ENCODE measurements around the gene PLA2G4F. TPM values are rescaled to one million over a fixed set of nuclear protein-coding genes. Genes with fewer than 3 reads are reported as not detected.

Gene PLA2G4F
- total RNA-seq, 1 experiment from 2014 or later = 0.87 TPM

GRCh38 chr15:42118650-42119445 lies 37.6 kb downstream of the PLA2G4F start:
- intact Hi-C loops (cut with micrococcal nuclease; ENCODE audit: unreplicated experiment) = no loop called here
- TF ChIP-seq CTCF (IDR thresholded peaks at IDR 0.05; ENCODE audit: unreplicated experiment) = no peak
- Mint-ChIP-seq H3K4me3 (ENCODE audit: low read depth, unreplicated experiment) (no peak overlapping the region), H3K27me3 (ENCODE audit: unreplicated experiment) (peaks cover 29% of the 10 kb centered on the region), H3K27ac (ENCODE audit: unreplicated experiment) (no peak overlapping the region), H3K4me1 (ENCODE audit: low read depth, unreplicated experiment) (no peaks in the 10 kb centered on the region), H3K9me3 (ENCODE audit: low read depth, unreplicated experiment) (no peaks in the 10 kb centered on the region), H3K36me3 (ENCODE audit: insufficient read depth, unreplicated experiment) (no peaks in the 10 kb centered on the region)
- DNase-seq = no peak
- BruUV-seq (replicated peaks) = no TSS peak
- CTCF ChIA-PET = no interaction called here

- Mint-ChIP-seq H3K9me3 (ENCODE audit: low read depth, unreplicated experiment) (no peaks in the 10 kb centered on the region), H3K36me3 (ENCODE audit: insufficient read depth, unreplicated experiment) (no peaks in the 10 kb centered on the region), H3K4me1 (ENCODE audit: low read depth, unreplicated experiment) (peaks cover 15% of the 10 kb centered on the region), H3K27me3 (ENCODE audit: unreplicated experiment) (no peaks in the 10 kb centered on the region), H3K4me3 (ENCODE audit: low read depth, unreplicated experiment) (no peak overlapping the region), H3K27ac (ENCODE audit: unreplicated experiment) (no peak overlapping the region)
- TF ChIP-seq CTCF (IDR thresholded peaks at IDR 0.05; ENCODE audit: unreplicated experiment) = no peak
- no peak for DNase-seq
- BruUV-seq (replicated peaks) = no TSS peak
- CTCF ChIA-PET = no interaction called here
- intact Hi-C loops (cut with micrococcal nuclease; ENCODE audit: unreplicated experiment) = no loop called here
These were observed 44.5 kb downstream of the PLA2G4F start for GRCh38 chr15:42111924-42112323.

- no peaks in the 10 kb centered on the region for H3K36me3 Mint-ChIP-seq (ENCODE audit: insufficient read depth, unreplicated experiment)
- no peak for DNase-seq
- peaks cover 15% of the 10 kb centered on the region for H3K4me1 Mint-ChIP-seq (ENCODE audit: low read depth, unreplicated experiment)
- BruUV-seq (replicated peaks) = no TSS peak
- CTCF ChIA-PET = interaction anchor here (0.5 kb wide), 1 partner anchor 28 kb away, joined by 5 read pairs; no protein-coding TSS in a partner anchor
- H3K9me3 Mint-ChIP-seq (ENCODE audit: low read depth, unreplicated experiment) = no peaks in the 10 kb centered on the region
- H3K27ac Mint-ChIP-seq (ENCODE audit: unreplicated experiment) = no peak overlapping the region
- no peak overlapping the region for H3K4me3 Mint-ChIP-seq (ENCODE audit: low read depth, unreplicated experiment)
- TF ChIP-seq CTCF (IDR thresholded peaks at IDR 0.05; ENCODE audit: unreplicated experiment) = no peak
- H3K27me3 Mint-ChIP-seq (ENCODE audit: unreplicated experiment) = no peaks in the 10 kb centered on the region
- intact Hi-C loops (cut with micrococcal nuclease; ENCODE audit: unreplicated experiment) = no loop called here
These were observed 46.1 kb downstream of the PLA2G4F start for GRCh38 chr15:42110367-42110766.

- CTCF ChIA-PET = no interaction called here
- Mint-ChIP-seq H3K4me1 (ENCODE audit: low read depth, unreplicated experiment) (peaks cover 15% of the 10 kb centered on the region), H3K36me3 (ENCODE audit: insufficient read depth, unreplicated experiment) (no peaks in the 10 kb centered on the region), H3K4me3 (ENCODE audit: low read depth, unreplicated experiment) (no peak overlapping the region), H3K27me3 (ENCODE audit: unreplicated experiment) (no peaks in the 10 kb centered on the region), H3K9me3 (ENCODE audit: low read depth, unreplicated experiment) (no peaks in the 10 kb centered on the region), H3K27ac (ENCODE audit: unreplicated experiment) (no peak overlapping the region)
- DNase-seq = no peak
- TF ChIP-seq CTCF (IDR thresholded peaks at IDR 0.05; ENCODE audit: unreplicated experiment) = no peak
- intact Hi-C loops (cut with micrococcal nuclease; ENCODE audit: unreplicated experiment) = no loop called here
- BruUV-seq (replicated peaks) = no TSS peak
These were observed 47.6 kb downstream of the PLA2G4F start for GRCh38 chr15:42108806-42109205.

Data from Calu3 (cell line).